Measurements from ENCODE around the gene TRMT61A. TPM values are rescaled to one million over a fixed set of nuclear protein-coding genes. Genes with fewer than 3 reads are reported as not detected.

TRMT61A gene
- total RNA-seq, 1 donor from 2014 or later: 9.0 TPM

Other genes with a start within 250 kb of the TRMT61A start
- gene EIF5, start 195.0 kb upstream of the TRMT61A start, total RNA-seq: 187 and 238 TPM in 2 replicates
- 47.5 and 59.3 TPM in 2 replicates for gene MARK3, start 143.8 kb upstream of the TRMT61A start, total RNA-seq
- gene CKB, start 6.4 kb upstream of the TRMT61A start, total RNA-seq: 492 and 789 TPM in 2 replicates
- 26.6 and 27.2 TPM in 2 replicates for gene BAG5, start 33.5 kb downstream of the TRMT61A start, total RNA-seq
- gene COA8, start 33.8 kb downstream of the TRMT61A start, total RNA-seq: 29.0 and 44.0 TPM in 2 replicates
- 170 and 178 TPM in 2 replicates for gene KLC1, start 100.0 kb downstream of the TRMT61A start, total RNA-seq
- 32.5 and 55.0 TPM in 2 replicates for gene XRCC3, start 186.3 kb downstream of the TRMT61A start, total RNA-seq
- 74.1 and 110 TPM in 2 replicates for gene ZFYVE21, start 186.6 kb downstream of the TRMT61A start, total RNA-seq

All from epithelial cell of proximal tubule (primary cell).